Stomach (tissue), 4 donors: Measurements from ENCODE around the gene CDC42BPG.

Source experiments
- CTCF ChIP-seq, 7 experiments: fragments of 450-650 bp in 4 of 7; fragments of 200-600 bp in 3 of 7; sonication (generic) in 3 of 7; IDR thresholded peaks; one replicate each; pipeline ENCODE4 v1.5.1; 2016 to 2019; ENCODE audit warnings: antibody characterized with exemption in 7 of 7, control low read depth in 2 of 7, mild to moderate bottlenecking in 1 of 7
- EP300 ChIP-seq: sonication (generic); formaldehyde crosslinking; IDR thresholded peaks from one replicate; pipeline ENCODE4 v1.6.1; 2017; ENCODE audit warnings: antibody characterized with exemption
- POLR2A ChIP-seq, 4 donors: fragments of 450-650 bp; IDR thresholded peaks; one replicate each; pipeline ENCODE4 v1.6.1; 2016; ENCODE audit warnings: antibody characterized with exemption in 4 of 4, control low read depth in 2 of 4, mild to moderate bottlenecking in 1 of 4, moderate library complexity in 1 of 4
- POLR2AphosphoS5 ChIP-seq, 3 donors: sonication (generic); formaldehyde crosslinking; IDR thresholded peaks; one replicate each; pipeline ENCODE4 v1.6.1; 2016; ENCODE audit warnings: antibody characterized with exemption in 3 of 3

DNA sequence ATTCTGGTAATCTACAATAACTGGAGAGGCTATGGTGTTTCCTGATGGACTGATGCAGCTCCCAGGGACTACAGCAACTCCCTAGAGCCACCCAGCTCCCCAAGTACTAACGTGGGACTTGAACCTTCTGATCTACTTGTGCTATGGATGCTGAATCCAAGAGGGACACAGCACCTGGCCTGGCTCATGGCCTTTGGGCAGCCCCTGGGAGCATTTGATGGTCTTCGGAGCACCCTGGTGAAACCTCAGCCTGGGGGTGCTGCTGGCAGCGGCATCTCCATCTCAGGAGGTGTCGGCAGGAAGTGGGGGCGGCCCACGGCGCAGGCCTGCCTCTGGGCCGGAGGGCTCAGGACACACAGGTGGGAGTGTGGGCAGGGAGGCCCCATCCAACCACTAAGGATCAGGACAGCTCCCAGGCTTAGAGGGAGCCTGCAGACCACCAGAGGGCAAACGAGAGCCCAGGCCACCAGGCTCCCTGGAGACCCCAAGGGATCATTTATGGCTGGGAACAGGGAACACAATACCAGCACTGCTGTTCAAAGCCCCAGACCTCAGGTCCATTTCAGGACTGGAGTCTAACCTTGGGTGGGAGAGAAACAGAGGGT is 25.2 kb upstream of the CDC42BPG start:
- TF ChIP-seq CTCF (IDR thresholded peaks at IDR 0.05) (peak in 1 of 7 experiments; percentile 10), POLR2AphosphoS5 (IDR thresholded peaks at IDR 0.05) (no peak), POLR2A (IDR thresholded peaks at IDR 0.05) (no peak), EP300 (no peak)
